NCI-H1105 treated with DMSO at 0.1 percent for 48 hours (cell line): ENCODE data around the gene SUSD5.
"Not testable (repeated sequence)": the region's sequence is repeated elsewhere in the genome, so short reads cannot be mapped to it uniquely, and the experiment has no call there.

Experiments
- DNase-seq: peaks from one replicate; lab custom pipeline; 2025; lab: John Stamatoyannopoulos, UW

SUSD5 gene

GRCh38 chr3:33115024-33115768 is 103.4 kb downstream of the SUSD5 start:
- no peak for DNase-seq

GRCh38 chr3:33114622-33115023 is 104.0 kb downstream of the SUSD5 start:
- no peak for DNase-seq

GRCh38 chr3:33113772-33114621 is 104.6 kb downstream of the SUSD5 start, which contains the start of gene CRTAP:
Gene CRTAP (plus strand): TSS chr3:33114014. CDS start chr3:33114078, 64 bp downstream.
- DNase-seq, result peak; percentile 62

- DNase-seq, result no peak
Observed at GRCh38 chr3:33111581-33111980, 107.0 kb downstream of the SUSD5 start.

GRCh38 chr3:33106854-33107253 is 111.8 kb downstream of the SUSD5 start:
- not testable (repeated sequence) for DNase-seq

GRCh38 chr3:33105341-33105948 is 113.2 kb downstream of the SUSD5 start:
- no peak for DNase-seq

- no peak for DNase-seq
Observed at GRCh38 chr3:33104803-33105202, 113.8 kb downstream of the SUSD5 start.

- no peak for DNase-seq
Observed at GRCh38 chr3:33103480-33103879, 115.1 kb downstream of the SUSD5 start.

GRCh38 chr3:33103034-33103433 is 115.6 kb downstream of the SUSD5 start:
- DNase-seq, result no peak

GRCh38 chr3:33100229-33100628 is 118.4 kb downstream of the SUSD5 start:
- DNase-seq, result no peak
